Measurements from ENCODE around the gene DPH7.
"Not testable (repeated sequence)": the region's sequence is repeated elsewhere in the genome, so short reads cannot be mapped to it uniquely, and the experiment has no call there.

DPH7 gene

GRCh38 chr9:137606005-137606621 is 27.4 kb upstream of the DPH7 start:
- no peak for DNase-seq

- peak; percentile 93 for DNase-seq
Measured at GRCh38 chr9:137605121-137606004, 26.6 kb upstream of the DPH7 start, which contains the start of gene ARRDC1. TSS of gene ARRDC1 (plus strand) at chr9:137605686. CDS start at chr9:137605718, 32 bp downstream.

DNA sequence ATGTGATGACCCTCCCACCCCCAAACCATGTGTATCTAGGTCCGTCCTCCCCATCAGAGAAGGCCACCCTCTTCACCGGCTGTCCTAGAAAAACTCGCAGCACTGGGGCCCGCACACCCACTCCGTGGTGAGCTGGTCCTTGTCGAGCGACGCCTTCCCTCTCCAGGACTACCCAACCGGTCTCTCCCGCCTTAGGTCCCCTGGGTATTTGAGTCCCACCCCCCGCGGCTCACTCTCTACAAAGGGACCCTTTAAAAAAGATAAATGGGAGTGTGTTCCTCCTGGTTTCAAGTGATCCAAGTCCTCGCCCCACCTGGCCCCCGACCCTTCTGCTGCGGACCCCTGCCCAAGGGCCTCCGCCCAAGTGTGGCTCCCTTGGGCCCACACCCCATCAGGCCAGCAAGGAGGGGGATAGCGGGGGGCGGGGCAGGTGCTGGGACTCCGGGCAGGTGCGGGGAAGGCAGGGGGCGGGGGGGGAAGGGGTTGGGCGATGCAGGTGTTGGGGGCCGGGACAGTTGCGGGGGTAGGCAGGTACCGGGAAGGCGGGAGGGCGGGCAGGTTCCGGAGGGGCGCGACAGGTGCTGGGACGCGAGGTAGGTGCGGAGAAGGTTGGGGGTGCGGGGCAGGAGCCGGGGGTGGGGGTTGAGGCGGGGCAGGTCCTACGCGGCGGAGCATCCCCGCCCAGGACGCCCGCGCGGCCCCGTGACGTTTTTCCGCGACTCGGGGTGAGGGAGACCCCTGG is 25.8 kb upstream of the DPH7 start:
- no peak for DNase-seq

DNA sequence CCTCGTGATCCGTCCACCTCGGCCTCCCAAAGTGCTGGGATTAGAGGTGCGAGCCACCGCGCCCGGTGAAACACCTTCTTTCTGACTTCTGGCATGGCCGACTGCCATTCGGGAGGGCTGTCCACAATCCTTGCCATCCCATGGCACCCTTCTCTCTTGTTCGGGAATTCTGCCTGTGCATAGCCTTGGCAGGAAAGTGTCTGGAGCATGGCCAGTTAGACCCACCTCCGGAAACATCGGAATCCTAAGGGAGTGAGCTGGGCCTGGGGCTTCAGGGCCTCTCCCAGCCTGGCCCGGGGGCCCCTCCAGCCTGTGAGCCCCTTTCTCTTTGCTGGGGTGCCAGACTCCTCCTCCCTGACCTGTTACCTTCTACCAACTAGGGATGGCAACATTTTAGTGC is 25.2 kb upstream of the DPH7 start:
- no peak for DNase-seq

DNA sequence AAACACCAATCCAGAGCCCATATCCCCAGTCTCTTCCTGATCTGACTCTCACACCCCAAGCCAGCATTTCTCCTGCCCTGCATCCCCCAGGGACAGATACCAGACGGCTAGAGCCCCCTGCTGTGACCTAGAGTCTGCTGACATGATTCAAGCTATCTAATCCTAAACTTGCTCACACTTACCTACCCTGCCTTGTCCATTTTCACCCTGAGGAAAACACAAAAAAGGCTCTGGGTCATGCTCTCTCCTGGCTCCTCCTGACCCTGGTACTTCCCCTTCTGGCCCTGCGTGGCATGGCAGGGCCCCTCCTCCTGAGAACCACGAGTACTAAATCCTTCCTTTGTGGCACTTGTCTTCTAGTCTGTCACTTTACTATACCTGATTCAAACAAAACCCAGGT is 23.9 kb upstream of the DPH7 start:
- no peak for DNase-seq

- no peak for DNase-seq
Measured at GRCh38 chr9:137598943-137599342, 20.2 kb upstream of the DPH7 start.

DNA sequence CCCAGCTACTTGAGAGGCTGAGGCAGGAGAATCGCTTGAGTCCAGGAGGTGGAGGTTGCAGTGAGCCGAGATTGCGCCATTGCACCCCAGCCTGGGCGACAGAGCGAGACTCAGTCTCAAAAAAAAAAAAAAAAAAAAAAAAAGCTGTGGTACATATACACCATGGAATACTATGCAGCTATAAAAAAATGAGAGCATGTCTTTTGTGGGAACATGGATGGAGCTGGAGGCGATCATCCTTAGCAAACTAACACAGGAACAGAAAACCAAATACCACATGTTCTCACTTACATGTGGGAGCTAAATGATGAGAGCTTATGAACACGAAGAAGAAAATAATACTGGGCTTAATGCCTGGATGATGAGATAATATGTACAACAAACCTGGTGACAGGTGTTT is 17.9 kb upstream of the DPH7 start:
- DNase-seq, result not testable (repeated sequence)

DNA sequence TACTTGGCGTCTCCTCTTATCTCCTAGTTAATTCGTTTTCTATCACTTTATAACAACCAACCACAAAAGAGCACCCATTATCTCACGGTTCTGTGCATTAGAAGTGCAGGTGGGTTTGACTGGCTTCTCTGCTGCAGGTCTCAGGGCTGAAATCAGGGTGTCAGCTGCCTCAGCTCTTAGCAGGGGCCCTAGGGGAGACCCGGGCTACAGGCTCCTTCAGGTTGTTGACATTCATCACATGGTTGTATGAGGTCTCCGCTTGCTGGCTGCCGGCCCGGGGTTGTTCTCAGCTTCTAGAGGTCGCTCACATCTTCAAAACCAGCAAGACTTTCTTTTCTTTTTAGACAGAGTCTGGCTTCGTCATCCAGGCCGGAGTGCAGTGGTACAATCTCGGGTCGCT is 14.5 kb upstream of the DPH7 start:
- no peak for DNase-seq

- DNase-seq, result no peak
Measured at GRCh38 chr9:137592767-137593166, 14.0 kb upstream of the DPH7 start.

- peak; percentile 87 for DNase-seq
Measured at GRCh38 chr9:137590469-137591383, 12.0 kb upstream of the DPH7 start, which contains the start of gene ZMYND19. TSS of gene ZMYND19 (minus strand) at chr9:137590512. CDS start at chr9:137590263, 249 bp downstream.

- DNase-seq, result no peak
Measured at GRCh38 chr9:137590123-137590468, 11.4 kb upstream of the DPH7 start.

DNA sequence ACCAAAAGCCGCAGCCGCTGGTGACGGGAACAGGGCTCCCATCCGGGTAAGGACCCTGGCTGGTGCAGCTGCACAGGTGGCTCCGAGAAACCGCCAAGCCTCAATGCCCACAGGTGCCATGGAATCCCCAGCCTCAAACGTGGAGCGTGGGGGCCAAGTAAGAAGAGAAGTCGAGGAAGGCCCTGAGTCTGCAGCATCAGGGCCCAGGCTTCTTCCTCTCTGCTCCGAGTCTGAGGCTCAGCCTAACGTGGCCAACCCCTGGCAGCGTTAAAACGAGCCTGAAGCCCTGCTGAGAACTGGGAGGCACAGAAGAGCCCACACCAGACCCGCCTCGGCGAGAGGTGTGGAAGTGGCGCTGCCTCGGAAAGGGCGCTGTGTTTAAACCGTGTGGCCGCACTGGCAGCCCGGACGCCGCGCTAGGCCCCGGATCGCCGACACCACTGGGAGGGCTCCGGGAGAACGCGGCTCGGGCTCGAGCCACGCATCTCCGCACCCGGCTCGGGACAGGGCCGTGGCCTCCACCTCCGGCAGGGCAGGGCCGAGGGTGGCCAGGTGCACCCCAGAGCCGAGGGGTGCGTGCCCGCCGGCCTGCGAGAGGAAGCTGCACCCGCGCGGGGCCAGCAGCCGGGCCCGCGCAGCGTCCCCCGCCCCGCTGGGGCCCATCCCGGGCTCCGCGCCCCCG is 10.9 kb upstream of the DPH7 start:
- DNase-seq, result no peak

DNA sequence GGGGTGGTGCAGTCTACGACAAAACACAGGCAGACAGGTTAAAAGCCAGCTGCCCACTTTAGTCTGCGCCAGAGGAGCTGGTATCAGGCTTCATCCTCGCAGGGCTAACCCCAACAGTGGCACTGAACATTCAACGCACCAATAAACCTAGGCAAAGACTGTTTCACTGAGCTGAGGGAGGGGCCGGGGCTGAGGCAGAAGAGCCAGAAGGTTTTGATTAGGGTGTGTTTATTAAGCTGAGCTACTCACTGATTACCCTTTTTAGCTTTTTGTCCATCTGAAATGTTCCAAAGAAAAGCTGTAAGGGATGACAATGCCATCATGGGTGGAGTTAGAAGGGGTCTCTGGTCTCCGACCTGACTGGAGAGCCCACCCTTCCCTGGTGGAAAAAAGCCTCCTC is 10.2 kb upstream of the DPH7 start:
- DNase-seq, result no peak

GRCh38 chr9:137588311-137588710 is 9.6 kb upstream of the DPH7 start:
- DNase-seq, result no peak

GRCh38 chr9:137586854-137587253 is 8.1 kb upstream of the DPH7 start:
- no peak for DNase-seq

DNA sequence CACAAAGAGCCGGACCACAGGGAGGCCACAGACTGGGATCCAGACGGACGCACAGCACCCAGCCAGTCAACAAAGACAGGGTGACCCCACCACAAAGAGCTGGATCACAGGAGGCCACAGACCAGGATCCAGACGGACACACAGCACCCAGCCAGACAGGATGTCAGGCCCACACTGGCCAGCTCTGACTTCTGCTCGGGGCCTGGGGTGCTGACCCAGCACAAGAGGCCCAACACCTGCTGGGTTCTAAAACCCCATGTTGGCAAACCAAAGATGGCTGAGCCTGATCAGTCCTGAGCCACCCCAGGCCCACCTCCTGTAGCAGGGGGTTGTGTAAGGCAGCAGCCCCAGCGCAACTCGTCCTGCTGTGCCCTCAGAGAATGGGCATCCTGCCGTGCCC is 5.2 kb upstream of the DPH7 start:
- DNase-seq, result no peak

DNA sequence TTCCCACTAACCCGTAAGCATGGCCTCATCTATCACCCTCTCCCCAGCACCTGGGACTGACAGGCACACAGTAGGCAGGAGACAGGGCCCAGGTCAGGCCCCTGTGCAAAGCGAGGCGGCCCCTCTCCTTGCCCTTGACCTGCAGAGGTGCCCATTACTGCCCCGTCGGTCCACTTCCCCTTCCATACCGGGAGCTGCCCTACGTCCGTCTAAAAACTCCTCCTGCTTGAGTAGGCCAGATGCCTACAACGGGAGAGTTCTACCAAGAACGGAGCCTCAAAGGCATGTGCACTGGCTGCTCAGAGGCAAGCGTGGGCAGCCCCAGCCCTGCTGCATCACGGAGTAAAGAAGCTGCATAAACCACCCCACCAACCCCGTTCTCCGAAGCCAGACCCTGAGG is 4.6 kb upstream of the DPH7 start:
- no peak for DNase-seq

DNA sequence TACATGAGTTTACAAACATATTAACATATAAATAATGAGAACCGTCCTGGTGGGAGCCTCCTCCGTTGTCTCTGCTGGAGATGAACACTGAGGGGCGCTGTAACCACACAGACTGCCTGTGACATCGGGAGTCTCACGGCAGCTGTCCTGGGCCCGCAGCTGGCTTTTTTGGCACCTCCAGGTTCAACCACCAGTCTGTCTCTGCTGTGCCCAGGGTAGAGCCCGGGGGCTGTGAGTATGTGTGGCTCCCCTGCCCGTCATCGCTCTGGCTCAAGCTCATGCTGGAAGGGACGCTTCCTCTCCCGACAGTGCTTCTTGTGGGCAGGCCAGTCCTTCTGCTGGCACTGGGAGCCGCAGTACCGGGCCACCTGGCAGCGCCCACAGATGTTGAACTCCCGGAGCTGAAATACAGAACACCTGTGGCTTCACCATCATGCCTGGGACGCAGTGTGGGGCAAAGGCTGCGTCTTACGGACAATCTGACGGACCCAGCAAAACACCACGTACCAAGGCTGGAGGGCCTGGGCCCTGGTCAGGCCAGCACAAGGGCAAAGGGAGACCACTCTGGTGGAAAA is 3.6 kb upstream of the DPH7 start:
- no peak for DNase-seq

GRCh38 chr9:137581361-137582285 is 2.9 kb upstream of the DPH7 start:
- no peak for DNase-seq

DNA sequence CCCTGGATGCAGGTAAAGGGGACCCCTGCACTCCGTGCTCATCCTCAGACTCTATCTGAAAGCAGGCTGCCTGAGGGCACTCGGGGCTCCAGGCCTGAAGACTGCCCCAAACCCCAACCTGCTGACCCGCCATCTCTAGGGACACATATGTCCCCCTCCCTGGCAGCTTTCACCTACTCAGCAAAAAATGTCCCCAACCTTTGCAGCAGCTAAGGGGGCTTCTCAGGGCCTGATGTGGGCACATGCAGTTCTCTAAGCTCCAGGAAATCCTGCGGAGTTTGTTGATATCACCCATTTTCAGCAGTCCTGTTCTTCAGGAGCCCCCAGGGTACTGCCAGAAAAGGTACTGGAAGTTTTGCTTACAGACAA is 2.2 kb upstream of the DPH7 start:
- no peak for DNase-seq

Measured in CD4-positive, alpha-beta T cell treated with Interferon gamma for 1 hour (primary cell).